ENCODE data around the gene FBN2. TPM values are rescaled to one million over a fixed set of nuclear protein-coding genes. Genes with fewer than 3 reads are reported as not detected.

The FBN2 gene
- polyA plus RNA-seq, 1 donor from 2014 or later, result 1.6 TPM

- Histone ChIP-seq H3K36me3 (ENCODE audit: insufficient read depth, low read length) (no peaks in the 10 kb centered on the region), H4K20me1 (ENCODE audit: insufficient read depth) (no peaks in the 10 kb centered on the region), H3K9me2 (ENCODE audit: insufficient read depth, low read length) (no peaks in the 10 kb centered on the region), H3K4me3 (ENCODE audit: low read length) (no peak overlapping the region), H3K27ac (ENCODE audit: low read length) (no peak overlapping the region), H3F3A (ENCODE audit: insufficient read depth, low read length, poor library complexity, severe bottlenecking) (no peaks in the 10 kb centered on the region), H2AFZ (ENCODE audit: low read depth, low read length) (no peak overlapping the region), H3K4me2 (ENCODE audit: low read length) (no peak overlapping the region), H3K27me3 (ENCODE audit: insufficient read depth, low read depth, low read length) (no peaks in the 10 kb centered on the region), H3K79me2 (replicated peaks; ENCODE audit: insufficient read depth, low read length) (no peaks in the 10 kb centered on the region), H3K9me3 (ENCODE audit: low read length) (no peaks in the 10 kb centered on the region), H3K9ac (ENCODE audit: low read length) (no peak overlapping the region)
- TF ChIP-seq REST (IDR thresholded peaks at IDR 0.05; ENCODE audit: borderline replicate concordance) (no peak), TAF1 (IDR thresholded peaks at IDR 0.05; ENCODE audit: low read depth) (no peak), RAD21 (conservative IDR thresholded peaks at IDR 0.05) (no peak), MXI1 (conservative IDR thresholded peaks at IDR 0.05; ENCODE audit: poor library complexity, severe bottlenecking) (no peak), CTCF (IDR thresholded peaks at IDR 0.05; ENCODE audit: poor library complexity, severe bottlenecking) (no peak), EZH2 (IDR thresholded peaks at IDR 0.05; ENCODE audit: borderline replicate concordance, insufficient read depth, low read length, poor library complexity, severe bottlenecking) (no peak), SMC3 (conservative IDR thresholded peaks at IDR 0.05; ENCODE audit: poor library complexity) (no peak), EP300 (conservative IDR thresholded peaks at IDR 0.05; ENCODE audit: poor library complexity, severe bottlenecking) (no peak), POLR2AphosphoS5 (IDR thresholded peaks at IDR 0.05) (no peak)
These were observed 54.3 kb downstream of the FBN2 start for GRCh38 chr5:128483738-128484137.

- H3K27me3 ChIP-seq (ENCODE audit: insufficient read depth, low read depth, low read length), result no peaks in the 10 kb centered on the region
- H4K20me1 ChIP-seq (ENCODE audit: insufficient read depth), result no peaks in the 10 kb centered on the region
- no peaks in the 10 kb centered on the region for H3K36me3 ChIP-seq (ENCODE audit: insufficient read depth, low read length)
- H3K4me3 ChIP-seq (ENCODE audit: low read length), result no peak overlapping the region
- no peak overlapping the region for H3K4me2 ChIP-seq (ENCODE audit: low read length)
- H3F3A ChIP-seq (ENCODE audit: insufficient read depth, low read length, poor library complexity, severe bottlenecking), result no peaks in the 10 kb centered on the region
- H3K9me2 ChIP-seq (ENCODE audit: insufficient read depth, low read length), result no peaks in the 10 kb centered on the region
- no peaks in the 10 kb centered on the region for H3K79me2 ChIP-seq (replicated peaks; ENCODE audit: insufficient read depth, low read length)
- H2AFZ ChIP-seq (ENCODE audit: low read depth, low read length), result no peak overlapping the region
- H3K9me3 ChIP-seq (ENCODE audit: low read length), result no peaks in the 10 kb centered on the region
- H3K27ac ChIP-seq (ENCODE audit: low read length), result no peak overlapping the region
- no peak for TF ChIP-seq EP300 (conservative IDR thresholded peaks at IDR 0.05; ENCODE audit: poor library complexity, severe bottlenecking)
- no peak for TF ChIP-seq MXI1 (conservative IDR thresholded peaks at IDR 0.05; ENCODE audit: poor library complexity, severe bottlenecking)
- no peak for TF ChIP-seq REST (IDR thresholded peaks at IDR 0.05; ENCODE audit: borderline replicate concordance)
- no peak for TF ChIP-seq POLR2AphosphoS5 (IDR thresholded peaks at IDR 0.05)
- TF ChIP-seq SMC3 (conservative IDR thresholded peaks at IDR 0.05; ENCODE audit: poor library complexity), result no peak
- TF ChIP-seq TAF1 (IDR thresholded peaks at IDR 0.05; ENCODE audit: low read depth), result no peak
- TF ChIP-seq EZH2 (IDR thresholded peaks at IDR 0.05; ENCODE audit: borderline replicate concordance, insufficient read depth, low read length, poor library complexity, severe bottlenecking), result no peak
- no peak for TF ChIP-seq CTCF (IDR thresholded peaks at IDR 0.05; ENCODE audit: poor library complexity, severe bottlenecking)
- no peak for TF ChIP-seq RAD21 (conservative IDR thresholded peaks at IDR 0.05)
- H3K9ac ChIP-seq (ENCODE audit: low read length), result no peak overlapping the region
These were observed 57.0 kb downstream of the FBN2 start for GRCh38 chr5:128480906-128481633.
